ENCODE measurements around the gene ATP8B3.
"Not testable (repeated sequence)": the region's sequence is repeated elsewhere in the genome, so short reads cannot be mapped to it uniquely, and the experiment has no call there.

ATP8B3 gene

DNA sequence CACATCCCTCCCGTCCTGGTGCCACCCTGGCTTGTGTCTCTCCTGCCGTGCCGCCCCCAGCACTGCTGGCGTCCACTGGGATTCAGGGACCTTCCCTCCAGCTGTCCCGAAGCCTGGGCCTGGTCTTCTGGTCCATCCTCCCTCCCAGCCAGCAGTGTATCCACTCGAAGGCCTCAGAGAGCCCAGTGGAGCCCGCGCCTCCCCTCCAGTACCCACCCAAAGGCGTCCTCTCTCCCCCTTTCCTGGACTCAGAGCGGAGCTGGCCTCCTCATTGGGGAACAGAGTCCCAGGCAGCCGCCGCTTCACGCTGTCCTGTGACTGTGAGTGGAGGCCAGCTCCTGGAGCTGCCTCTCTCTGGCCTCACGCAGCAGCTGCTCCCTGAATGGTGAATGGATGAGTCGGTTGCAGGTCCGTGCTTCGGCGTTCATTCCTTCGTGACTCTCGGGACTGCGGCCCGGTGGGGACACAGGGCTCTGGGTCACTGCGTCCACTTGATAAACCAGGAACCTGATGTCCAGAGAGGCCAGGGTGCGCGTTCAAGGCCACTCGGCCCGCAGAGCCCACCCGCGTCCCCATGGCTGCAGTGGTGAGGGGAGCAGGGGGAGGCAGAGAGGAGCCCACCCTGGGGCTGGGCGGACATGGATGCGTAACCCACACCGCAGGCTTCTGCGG, 46.7 kb downstream of the ATP8B3 start:
- no peak overlapping the region for H3K4me3 ChIP-seq (ENCODE audit: low read depth, low read length)
- TF ChIP-seq, protein P1, sequence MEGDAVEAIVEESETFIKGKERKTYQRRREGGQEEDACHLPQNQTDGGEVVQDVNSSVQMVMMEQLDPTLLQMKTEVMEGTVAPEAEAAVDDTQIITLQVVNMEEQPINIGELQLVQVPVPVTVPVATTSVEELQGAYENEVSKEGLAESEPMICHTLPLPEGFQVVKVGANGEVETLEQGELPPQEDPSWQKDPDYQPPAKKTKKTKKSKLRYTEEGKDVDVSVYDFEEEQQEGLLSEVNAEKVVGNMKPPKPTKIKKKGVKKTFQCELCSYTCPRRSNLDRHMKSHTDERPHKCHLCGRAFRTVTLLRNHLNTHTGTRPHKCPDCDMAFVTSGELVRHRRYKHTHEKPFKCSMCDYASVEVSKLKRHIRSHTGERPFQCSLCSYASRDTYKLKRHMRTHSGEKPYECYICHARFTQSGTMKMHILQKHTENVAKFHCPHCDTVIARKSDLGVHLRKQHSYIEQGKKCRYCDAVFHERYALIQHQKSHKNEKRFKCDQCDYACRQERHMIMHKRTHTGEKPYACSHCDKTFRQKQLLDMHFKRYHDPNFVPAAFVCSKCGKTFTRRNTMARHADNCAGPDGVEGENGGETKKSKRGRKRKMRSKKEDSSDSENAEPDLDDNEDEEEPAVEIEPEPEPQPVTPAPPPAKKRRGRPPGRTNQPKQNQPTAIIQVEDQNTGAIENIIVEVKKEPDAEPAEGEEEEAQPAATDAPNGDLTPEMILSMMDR (IDR thresholded peaks at IDR 0.05; ENCODE audit: low read depth, low read length) = no peak

DNA sequence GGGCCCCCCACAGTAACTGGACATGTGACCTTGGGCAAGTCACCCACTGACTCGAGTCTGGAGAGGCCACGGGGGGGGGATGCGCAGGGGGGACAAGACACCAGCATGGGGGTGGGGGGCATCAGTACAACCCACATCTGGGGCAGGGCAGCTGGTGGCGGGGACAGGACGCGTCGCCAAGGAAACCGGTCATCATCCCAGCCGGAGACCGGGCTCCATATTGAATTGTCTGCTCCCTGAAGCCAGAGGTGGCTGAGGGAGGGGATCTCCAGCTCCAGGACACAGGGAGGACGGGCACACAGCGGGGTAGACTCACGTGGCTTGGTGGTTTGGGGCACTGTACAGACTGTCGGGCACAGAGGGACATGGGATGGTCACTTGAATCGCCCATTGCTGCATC, 47.3 kb downstream of the ATP8B3 start:
- no peak overlapping the region for H3K4me3 ChIP-seq (ENCODE audit: low read depth, low read length)
- TF ChIP-seq, protein P1 (IDR thresholded peaks at IDR 0.05; ENCODE audit: low read depth, low read length) = no peak

- TF ChIP-seq, protein P1 (IDR thresholded peaks at IDR 0.05; ENCODE audit: low read depth, low read length) = no peak
- H3K4me3 ChIP-seq (ENCODE audit: low read depth, low read length) = no peak overlapping the region
Observed at GRCh38 chr19:1763648-1764639, 48.1 kb downstream of the ATP8B3 start.

DNA sequence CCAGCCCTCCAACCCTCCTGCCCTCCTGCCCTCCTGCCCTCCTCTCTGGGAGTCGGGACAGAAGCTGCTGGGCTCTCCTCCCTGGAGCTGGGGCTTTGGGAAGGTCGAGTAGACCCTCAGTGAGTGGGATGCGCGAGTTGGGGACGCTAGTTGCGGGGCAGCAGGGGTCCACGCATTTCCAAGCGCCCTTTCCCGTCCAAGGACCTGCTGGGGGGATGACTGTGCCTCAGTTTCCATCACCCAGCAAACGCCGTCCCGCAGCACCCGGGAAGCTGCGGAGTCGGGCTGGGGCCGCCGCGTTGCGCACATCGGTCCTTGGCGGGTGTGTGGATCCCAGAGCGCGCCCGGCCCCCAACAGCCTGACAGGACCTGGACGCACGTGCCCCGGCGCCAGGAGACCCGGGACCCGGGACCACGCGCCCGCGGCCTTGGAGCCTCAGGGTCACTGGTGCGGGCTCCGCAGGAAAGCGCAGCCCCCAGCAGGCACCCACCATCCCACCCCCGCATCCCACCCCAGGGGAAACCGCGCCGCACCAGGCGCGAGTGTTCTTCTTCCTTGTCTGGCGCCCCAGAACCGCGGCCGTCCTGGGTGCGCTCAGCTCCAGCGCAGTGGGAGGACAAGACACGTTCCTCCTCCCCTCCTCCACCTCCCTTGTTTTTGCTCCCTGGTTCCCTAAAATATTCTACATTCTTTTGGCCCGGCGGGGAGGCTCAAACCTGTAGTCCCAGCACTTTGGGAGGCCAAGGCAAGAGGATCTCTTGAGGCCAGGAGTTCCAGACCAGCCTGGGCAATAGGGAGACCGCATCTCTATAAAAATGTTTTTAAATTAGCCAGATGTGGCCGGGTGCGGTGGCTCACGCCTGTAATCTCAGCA, 49.6 kb downstream of the ATP8B3 start:
- TF ChIP-seq, protein P1 (IDR thresholded peaks at IDR 0.05; ENCODE audit: low read depth, low read length) = no peak
- H3K4me3 ChIP-seq (ENCODE audit: low read depth, low read length) = no peak overlapping the region

GRCh38 chr19:1761528-1762242, 50.4 kb downstream of the ATP8B3 start:
- no peak overlapping the region for H3K4me3 ChIP-seq (ENCODE audit: low read depth, low read length)
- TF ChIP-seq, protein P1 (IDR thresholded peaks at IDR 0.05; ENCODE audit: low read depth, low read length) = no peak

DNA sequence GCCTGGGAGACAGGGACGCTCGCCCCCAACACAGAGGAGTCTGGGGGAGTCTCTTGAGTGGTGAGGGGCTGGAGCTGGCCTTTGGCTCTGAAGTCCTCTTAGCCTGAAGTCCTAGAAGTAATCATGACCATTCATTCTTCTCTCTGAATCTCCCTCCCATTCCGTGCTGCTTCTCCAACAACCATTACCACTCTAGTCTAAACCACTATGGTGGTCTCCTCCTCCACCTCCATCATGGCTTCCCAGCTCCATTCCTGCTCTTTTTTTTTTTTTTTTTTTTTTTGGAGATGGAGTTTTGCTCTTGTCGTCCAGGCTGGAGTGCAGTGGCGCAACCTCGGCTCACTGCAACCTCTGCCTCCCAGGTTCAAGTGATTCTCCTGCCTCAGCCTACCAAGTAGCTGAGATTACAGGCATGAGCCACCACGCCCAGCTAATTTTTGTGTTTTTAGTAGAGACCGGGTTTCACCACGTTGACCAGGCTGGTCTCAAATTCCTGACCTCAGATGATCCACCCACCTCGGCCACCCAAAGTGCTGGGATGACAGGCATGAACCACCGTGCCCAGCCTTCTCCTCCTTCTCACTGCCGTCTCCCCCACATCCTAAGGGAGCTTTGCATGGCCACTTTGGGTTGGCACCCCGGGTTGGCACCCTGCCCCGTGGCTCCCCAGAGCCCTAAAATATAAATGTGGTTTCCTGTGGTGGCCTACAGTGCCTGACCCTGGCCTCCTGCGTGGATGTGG, 51.1 kb downstream of the ATP8B3 start:
- H3K4me3 ChIP-seq (ENCODE audit: low read depth, low read length) = not testable (repeated sequence)
